Kidney epithelial cell (primary cell): ENCODE results near the gene MRGPRG. TPM values are rescaled to one million over a fixed set of nuclear protein-coding genes. Genes with fewer than 3 reads are reported as not detected.

Experiments used
- DNase-seq: peaks from one replicate; pipeline ENCODE4 v3.0.0-alpha.2; 2010; ENCODE audit warnings: low read depth
- H3K27me3 ChIP-seq: 2 replicates; pipeline ENCODE4 v1.6.0; 2011; ENCODE audit warnings: low read length; ENCODE audit not compliant: control insufficient read depth, insufficient read depth
- H3K36me3 ChIP-seq: 2 replicates; pipeline ENCODE4 v1.5.1; 2011; ENCODE audit warnings: low read length; ENCODE audit not compliant: control insufficient read depth, insufficient read depth
- H3K4me3 ChIP-seq: 2 replicates; pipeline ENCODE4 v1.5.1; 2011; ENCODE audit warnings: low read depth, mild to moderate bottlenecking, control low read depth, low read length
- total RNA-seq: library from RNA; depleted of rRNA; stranded (reverse); fragments of >200 nt; gene quantifications from 2 replicates; pipeline ENCODE4 v1.2.3, GENCODE V29; 2015
- TF ChIP-seq, protein P1 (sequence below): IDR thresholded peaks from 2 replicates; pipeline ENCODE4 v1.5.1; 2011; ENCODE audit warnings: mild to moderate bottlenecking, moderate library complexity, low read length, control low read depth, inconsistent platforms; ENCODE audit not compliant: insufficient read depth, poor library complexity, severe bottlenecking

MRGPRG gene
- total RNA-seq, 1 donor from 2014 or later = not detected

DNA sequence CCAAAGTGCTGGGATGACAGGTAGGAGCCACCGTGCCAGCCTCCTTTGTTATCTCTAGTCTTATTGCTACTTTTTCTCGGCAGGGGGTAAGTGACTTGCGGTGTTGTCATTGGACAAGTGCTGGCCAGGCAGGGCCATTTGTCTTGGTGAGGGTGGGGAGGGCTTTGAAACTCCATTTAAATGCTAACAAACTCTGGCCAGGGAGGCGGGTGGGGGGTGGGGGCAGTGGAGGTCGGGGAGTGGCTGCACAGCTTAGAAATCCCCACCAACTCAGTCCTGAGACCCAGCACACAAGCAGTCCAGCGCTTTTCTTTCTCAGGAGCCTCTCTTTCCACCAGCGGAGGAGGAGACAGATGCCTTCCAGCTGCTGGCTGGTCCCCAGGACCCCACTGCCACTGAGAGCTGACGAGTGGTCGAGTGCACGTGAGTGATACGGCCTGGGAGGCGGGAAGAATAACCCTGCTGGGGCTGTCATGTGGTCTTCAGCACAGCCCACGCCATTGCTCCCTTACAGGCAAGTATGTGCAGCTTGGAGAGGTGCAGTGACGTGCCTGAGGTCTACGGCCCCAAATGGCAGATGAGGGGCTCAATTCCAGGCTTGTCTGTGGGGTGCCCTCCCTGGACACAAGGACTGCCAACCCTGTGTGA lies 29.3 kb downstream of the MRGPRG start:
- Histone ChIP-seq H3K27me3 (peaks cover 9% of the 10 kb centered on the region), H3K4me3 (no peak overlapping the region), H3K36me3 (no peaks in the 10 kb centered on the region)
- TF ChIP-seq, protein P1, sequence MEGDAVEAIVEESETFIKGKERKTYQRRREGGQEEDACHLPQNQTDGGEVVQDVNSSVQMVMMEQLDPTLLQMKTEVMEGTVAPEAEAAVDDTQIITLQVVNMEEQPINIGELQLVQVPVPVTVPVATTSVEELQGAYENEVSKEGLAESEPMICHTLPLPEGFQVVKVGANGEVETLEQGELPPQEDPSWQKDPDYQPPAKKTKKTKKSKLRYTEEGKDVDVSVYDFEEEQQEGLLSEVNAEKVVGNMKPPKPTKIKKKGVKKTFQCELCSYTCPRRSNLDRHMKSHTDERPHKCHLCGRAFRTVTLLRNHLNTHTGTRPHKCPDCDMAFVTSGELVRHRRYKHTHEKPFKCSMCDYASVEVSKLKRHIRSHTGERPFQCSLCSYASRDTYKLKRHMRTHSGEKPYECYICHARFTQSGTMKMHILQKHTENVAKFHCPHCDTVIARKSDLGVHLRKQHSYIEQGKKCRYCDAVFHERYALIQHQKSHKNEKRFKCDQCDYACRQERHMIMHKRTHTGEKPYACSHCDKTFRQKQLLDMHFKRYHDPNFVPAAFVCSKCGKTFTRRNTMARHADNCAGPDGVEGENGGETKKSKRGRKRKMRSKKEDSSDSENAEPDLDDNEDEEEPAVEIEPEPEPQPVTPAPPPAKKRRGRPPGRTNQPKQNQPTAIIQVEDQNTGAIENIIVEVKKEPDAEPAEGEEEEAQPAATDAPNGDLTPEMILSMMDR = no peak
- no peak for DNase-seq

DNA sequence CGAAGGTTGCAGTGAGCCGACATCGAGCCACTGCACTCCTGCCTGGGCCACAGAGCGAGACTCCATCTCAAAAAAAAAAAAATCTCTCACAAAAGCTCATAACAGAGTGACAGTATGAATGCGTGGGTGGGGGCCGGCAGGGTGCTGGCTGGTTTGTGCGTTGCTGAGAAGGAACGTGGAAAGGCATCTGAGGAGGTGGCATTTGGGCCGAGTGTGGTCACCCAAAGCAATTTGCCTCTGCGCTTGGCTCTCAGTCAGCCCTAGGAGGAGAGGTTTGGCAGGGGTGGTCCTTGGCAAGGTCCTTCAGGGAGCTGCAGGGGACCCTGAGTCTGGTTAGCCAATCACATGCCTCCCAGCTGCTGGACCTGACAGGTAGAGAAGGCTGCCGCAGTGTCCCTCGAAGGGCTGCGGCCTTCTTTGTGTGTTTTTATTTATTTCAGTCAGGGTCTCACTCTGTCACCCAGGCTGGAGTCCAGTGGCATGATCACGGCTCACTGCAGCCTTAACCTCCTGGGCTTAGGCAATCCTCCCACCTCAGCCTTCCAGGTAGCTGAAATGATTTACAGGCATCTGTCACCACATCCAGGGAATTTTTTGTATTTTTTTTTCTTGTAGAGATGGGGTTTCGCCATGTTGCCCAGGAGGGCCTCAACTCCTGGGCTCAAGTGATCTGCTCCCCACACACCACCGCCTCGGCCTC lies 30.0 kb downstream of the MRGPRG start:
- Histone ChIP-seq H3K4me3 (no peak overlapping the region), H3K27me3 (peaks cover 9% of the 10 kb centered on the region), H3K36me3 (no peaks in the 10 kb centered on the region)
- TF ChIP-seq, protein P1 = no peak
- no peak for DNase-seq

DNA sequence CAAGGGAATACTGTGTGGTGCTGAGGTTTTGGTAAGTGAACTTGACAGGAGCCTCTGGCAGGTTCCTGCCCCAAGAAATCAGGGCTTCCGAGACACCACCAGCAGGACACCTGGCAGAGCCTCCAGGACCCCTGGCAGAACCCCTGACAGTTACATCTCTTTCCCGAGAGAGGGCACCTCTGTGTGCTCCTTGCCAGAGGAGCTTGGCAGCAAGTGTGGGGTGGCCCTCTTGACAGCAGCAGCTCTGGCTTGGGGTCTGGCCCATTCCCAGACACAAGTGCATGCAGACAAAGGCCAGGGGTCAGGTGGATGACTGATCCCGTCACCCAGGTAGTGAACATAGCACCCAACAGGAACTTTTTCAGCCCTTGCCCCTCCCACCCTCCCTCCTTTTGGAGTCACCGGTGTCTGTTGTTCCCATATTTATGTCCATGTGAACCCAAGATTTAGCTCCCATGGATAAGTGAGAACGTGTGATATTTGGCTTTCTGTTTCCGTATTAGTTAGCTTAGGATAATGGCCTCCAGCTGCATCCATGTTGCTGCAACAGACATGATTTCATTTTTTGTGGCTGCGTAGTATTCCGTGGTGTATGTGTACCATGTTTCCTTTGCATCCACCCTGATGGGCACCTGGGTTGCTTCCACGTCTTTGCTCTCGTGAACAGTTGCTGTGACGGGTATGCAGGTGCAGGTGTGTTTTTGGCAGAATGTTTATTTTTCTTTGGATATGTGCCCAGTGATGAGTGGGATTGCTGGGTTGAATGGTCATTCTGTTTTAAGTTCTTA lies 32.3 kb downstream of the MRGPRG start:
- TF ChIP-seq, protein P1 = no peak
- DNase-seq = no peak
- Histone ChIP-seq H3K36me3 (no peaks in the 10 kb centered on the region), H3K27me3 (peaks cover 7% of the 10 kb centered on the region), H3K4me3 (no peak overlapping the region)

DNA sequence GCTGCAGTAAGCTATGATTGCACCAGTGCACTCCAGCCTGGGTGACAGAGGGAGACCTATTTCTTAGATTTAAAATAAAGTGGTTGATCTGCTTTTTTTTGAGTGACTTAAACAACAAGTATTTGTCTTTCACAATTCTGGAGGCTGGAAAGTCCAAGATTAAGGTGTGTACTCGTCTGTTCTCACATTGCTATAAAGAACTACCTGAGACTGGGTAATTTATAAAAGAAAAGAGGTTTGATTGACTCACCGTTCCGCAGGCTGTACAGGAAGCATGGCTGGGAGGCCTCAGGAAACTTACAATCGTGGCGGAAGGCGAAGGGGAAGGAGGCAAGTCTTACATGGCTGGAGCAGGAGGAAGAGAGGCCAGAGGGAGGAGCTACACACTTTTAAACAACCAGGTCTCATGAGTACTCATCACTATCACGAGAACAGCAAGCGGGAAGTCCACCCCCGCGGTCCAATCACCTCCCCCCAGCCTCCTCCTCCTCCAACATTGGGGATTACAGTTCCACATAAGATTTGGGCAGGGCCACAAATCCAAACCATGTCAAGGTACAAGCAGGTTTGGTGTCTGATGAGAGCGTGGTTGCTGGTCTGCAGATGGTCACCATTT lies 33.8 kb downstream of the MRGPRG start:
- Histone ChIP-seq H3K4me3 (no peak overlapping the region), H3K27me3 (peaks cover 7% of the 10 kb centered on the region), H3K36me3 (no peaks in the 10 kb centered on the region)
- TF ChIP-seq, protein P1 = no peak
- DNase-seq = no peak

DNA sequence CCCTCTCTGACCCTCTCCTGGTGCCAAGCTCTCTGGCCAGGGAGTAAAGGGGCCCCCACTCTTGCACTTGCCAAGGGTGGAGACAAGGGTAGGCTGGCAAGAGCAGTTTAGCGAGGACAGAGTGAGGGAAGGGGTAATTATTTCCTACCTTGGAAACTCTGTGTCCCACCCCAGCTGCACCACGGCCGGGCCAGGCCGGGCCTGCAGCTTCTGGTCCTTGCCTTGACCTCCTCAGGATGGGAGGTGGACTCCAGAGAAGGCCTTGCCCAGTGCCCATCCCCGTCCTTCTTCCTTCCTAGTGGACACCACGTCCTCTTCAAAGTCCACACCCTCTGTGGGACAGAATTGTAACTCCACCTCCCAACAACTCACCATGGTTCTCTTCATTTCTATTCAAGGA lies 35.1 kb downstream of the MRGPRG start:
- no peak for DNase-seq
- TF ChIP-seq, protein P1 = no peak
- Histone ChIP-seq H3K27me3 (peaks cover 2% of the 10 kb centered on the region), H3K4me3 (no peak overlapping the region), H3K36me3 (no peaks in the 10 kb centered on the region)
